ENCODE measurements around the gene LRRC61.

LRRC61 gene

DNA sequence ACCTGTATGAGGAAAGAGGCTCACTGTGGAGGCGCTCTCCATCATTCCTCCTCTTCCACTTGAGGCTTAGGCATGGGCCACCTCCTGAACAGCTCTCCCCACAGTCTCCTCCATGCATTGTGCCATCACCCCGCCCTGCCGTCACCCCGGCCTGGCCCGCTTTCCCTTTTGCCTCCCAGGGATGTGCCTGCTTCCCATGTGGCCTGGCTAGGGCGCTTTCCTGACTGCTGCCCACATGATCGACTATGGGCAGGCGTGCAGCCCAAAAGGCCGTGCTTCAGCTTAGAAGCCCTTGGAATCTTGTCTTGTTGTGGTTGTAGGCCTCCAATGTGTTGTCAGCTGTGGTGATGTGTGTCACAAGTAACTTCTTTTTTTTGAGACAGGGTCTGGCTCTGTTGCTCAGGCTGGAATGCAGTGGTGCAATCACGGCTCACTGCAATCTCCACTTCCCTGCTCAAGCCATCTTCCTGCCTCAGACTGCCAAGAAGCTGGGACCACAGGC, 2.0 kb downstream of the LRRC61 start:
- TF ChIP-seq SIN3A (IDR thresholded peaks at IDR 0.05; ENCODE audit: borderline replicate concordance, insufficient read depth, low read length) (no peak), TAF1 (IDR thresholded peaks at IDR 0.05; ENCODE audit: borderline replicate concordance, insufficient read depth, low read length) (no peak), POLR2AphosphoS5 (IDR thresholded peaks at IDR 0.05; ENCODE audit: low read depth, low read length) (no peak)

DNA sequence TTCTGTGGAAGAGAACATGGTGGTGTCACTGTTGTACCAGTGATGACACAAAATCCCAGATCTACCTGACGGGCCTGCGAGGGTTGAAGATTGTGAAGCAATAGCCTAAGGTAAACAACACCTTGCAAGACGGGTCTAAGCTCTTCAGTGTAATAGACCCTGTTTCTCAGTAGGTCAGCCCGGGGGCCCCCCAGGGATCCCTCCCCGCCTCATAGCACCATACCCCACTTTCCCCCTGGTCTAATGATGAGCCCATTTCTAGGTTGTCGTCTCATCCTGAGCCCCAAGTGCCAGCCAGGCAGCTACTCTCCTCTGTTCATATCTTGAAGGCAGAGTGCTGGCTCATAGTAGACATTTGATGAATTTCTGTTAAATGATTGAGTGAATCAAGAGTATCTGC, 2.7 kb downstream of the LRRC61 start:
- TF ChIP-seq POLR2AphosphoS5 (IDR thresholded peaks at IDR 0.05; ENCODE audit: low read depth, low read length), result no peak
- no peak for TF ChIP-seq FOXP2 (optimal IDR thresholded peaks at IDR 0.05; ENCODE audit: borderline replicate concordance, extremely low read depth, extremely low read length, insufficient read depth)
- TF ChIP-seq SIN3A (IDR thresholded peaks at IDR 0.05; ENCODE audit: borderline replicate concordance, insufficient read depth, low read length), result no peak

DNA sequence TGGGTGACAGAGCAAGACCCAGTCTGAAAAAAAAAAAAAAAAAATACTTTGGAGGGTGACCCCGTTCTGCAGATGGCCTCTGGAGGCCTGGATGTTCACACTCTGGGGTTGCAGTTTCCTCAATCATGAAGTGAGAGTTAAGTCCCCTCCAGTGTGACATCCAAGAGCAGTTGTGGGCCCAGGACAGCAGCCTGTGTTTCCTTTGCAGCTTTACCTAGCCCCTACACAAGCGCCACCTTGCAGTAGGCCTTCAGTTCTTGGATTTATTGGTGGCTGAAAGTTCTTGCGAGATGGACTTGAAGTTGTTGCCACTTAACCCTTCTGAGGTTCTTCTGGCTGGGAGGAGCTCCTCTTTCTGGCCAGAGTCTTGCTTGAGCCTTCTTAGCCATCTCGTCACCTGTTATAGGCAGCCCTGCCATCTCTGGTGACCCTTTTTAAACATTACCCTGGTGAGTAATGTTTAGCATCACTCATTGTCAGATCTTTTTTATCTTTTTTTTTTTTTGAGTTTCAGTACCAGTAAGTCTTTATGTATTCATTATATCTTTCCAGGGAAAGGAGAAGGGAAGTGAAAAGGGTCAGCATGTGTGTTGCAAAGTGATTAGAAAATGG, 3.6 kb downstream of the LRRC61 start:
- TF ChIP-seq SIN3A (IDR thresholded peaks at IDR 0.05; ENCODE audit: borderline replicate concordance, insufficient read depth, low read length), result no peak

DNA sequence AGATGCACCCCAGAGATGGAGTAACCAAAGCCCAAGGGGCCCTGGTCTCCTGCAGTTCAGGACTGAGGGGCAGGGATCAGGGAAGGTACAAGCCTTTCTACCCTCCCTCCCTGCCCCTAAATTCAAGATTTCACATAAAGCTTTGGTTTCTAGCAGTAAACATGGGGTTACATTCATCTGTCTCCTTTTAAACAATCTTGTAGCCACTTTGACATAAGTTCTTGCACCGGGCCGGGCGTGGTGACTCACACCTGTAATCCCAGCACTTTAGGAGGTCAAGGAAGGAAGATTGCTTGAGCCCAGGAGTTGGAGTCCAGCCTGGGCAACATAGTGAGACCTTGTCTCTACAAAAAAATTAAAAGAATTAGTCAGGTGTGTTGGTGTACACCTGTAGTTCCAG, 4.2 kb downstream of the LRRC61 start:
- no peak for TF ChIP-seq TAF1 (IDR thresholded peaks at IDR 0.05; ENCODE audit: borderline replicate concordance, insufficient read depth, low read length)
- no peak for TF ChIP-seq SIN3A (IDR thresholded peaks at IDR 0.05; ENCODE audit: borderline replicate concordance, insufficient read depth, low read length)
- TF ChIP-seq, protein P1, sequence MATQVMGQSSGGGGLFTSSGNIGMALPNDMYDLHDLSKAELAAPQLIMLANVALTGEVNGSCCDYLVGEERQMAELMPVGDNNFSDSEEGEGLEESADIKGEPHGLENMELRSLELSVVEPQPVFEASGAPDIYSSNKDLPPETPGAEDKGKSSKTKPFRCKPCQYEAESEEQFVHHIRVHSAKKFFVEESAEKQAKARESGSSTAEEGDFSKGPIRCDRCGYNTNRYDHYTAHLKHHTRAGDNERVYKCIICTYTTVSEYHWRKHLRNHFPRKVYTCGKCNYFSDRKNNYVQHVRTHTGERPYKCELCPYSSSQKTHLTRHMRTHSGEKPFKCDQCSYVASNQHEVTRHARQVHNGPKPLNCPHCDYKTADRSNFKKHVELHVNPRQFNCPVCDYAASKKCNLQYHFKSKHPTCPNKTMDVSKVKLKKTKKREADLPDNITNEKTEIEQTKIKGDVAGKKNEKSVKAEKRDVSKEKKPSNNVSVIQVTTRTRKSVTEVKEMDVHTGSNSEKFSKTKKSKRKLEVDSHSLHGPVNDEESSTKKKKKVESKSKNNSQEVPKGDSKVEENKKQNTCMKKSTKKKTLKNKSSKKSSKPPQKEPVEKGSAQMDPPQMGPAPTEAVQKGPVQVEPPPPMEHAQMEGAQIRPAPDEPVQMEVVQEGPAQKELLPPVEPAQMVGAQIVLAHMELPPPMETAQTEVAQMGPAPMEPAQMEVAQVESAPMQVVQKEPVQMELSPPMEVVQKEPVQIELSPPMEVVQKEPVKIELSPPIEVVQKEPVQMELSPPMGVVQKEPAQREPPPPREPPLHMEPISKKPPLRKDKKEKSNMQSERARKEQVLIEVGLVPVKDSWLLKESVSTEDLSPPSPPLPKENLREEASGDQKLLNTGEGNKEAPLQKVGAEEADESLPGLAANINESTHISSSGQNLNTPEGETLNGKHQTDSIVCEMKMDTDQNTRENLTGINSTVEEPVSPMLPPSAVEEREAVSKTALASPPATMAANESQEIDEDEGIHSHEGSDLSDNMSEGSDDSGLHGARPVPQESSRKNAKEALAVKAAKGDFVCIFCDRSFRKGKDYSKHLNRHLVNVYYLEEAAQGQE (IDR thresholded peaks at IDR 0.05; ENCODE audit: insufficient read depth in 1 of 2, low read depth in 2 of 2, low read length in 2 of 2), result no peak
- no peak for TF ChIP-seq POLR2AphosphoS5 (IDR thresholded peaks at IDR 0.05; ENCODE audit: low read depth, low read length)
- TF ChIP-seq FOXP2 (optimal IDR thresholded peaks at IDR 0.05; ENCODE audit: borderline replicate concordance, extremely low read depth, extremely low read length, insufficient read depth), result no peak

DNA sequence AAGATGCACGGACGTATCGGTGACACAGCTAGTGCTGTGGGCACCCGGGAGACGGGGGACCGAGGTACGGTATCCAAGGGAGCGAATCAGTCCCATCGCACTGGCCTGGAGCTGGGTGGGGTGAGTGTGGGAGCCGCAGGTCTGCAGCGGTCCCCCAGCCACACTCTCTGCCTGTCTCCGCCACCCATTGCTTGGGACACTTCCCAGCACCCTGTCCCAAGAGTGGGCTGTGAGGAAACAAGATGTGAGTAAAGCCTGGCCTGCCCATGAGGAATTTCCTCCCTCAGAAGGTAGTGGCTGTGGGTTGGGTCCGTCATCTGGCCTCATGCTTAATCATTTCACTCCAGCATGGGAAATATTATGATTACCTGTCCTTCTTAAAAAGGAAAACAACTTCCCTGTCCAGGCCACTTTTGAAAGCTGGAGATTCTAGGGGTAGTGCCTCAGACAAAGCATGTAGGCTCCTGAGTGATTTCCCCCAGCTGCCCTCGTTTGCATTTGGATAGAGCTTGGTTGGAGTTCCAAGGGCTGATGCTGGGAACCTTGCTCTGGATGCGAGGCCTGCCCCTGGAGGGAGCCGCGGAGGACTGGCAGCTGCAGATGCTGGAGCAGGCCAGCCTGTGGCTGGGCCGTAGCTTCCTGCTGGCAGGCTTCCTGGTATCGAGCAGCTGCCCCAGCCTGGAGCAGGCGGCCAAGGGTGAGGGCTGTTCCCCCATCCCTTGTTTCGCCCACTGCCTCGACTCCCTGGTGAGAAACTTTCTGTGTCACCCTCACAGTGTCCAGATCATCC, 6.4 kb downstream of the LRRC61 start:
- no peak for TF ChIP-seq SIN3A (IDR thresholded peaks at IDR 0.05; ENCODE audit: borderline replicate concordance, insufficient read depth, low read length)
- no peak for TF ChIP-seq FOXP2 (optimal IDR thresholded peaks at IDR 0.05; ENCODE audit: borderline replicate concordance, extremely low read depth, extremely low read length, insufficient read depth)
- TF ChIP-seq, protein P1 (IDR thresholded peaks at IDR 0.05; ENCODE audit: insufficient read depth in 1 of 2, low read depth in 2 of 2, low read length in 2 of 2), result no peak
- no peak for TF ChIP-seq TAF1 (IDR thresholded peaks at IDR 0.05; ENCODE audit: borderline replicate concordance, insufficient read depth, low read length)
- no peak for TF ChIP-seq POLR2AphosphoS5 (IDR thresholded peaks at IDR 0.05; ENCODE audit: low read depth, low read length)

DNA sequence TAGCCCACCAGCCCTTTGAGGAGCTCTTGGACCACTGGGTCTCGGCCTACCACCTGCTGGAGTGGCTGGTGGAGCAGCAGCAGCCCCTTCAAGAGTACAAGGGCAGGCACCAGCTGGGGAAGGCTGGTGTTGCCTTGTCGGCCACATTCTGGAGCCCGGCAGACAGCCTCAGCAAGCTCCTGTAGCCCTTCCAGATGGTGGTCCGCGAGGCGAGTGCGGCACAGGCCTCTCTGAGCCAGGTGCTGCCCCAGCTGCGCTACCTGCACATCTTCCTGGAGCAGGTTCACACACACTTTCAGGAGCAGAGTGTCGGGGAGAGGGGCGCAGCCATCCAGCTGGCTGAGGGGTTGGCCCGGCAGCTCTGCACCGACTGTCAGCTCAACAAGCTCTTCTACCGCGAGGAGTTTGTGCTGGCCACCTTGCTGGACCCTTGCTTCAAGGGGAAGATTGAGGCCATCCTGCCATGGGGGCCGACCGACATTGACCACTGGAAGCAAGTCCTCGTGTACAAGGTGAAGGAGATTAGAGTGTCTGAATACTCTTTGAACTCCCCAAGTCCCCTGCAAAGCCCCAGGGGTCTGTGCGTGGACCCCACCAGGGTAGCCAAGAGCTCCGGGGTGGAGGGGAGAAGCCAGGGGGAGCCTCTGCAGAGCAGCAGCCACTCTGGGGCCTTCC, 7.2 kb downstream of the LRRC61 start:
- TF ChIP-seq FOXP2 (optimal IDR thresholded peaks at IDR 0.05; ENCODE audit: borderline replicate concordance, extremely low read depth, extremely low read length, insufficient read depth), result no peak
- TF ChIP-seq, protein P1 (IDR thresholded peaks at IDR 0.05; ENCODE audit: insufficient read depth in 1 of 2, low read depth in 2 of 2, low read length in 2 of 2), result no peak

Data from PFSK-1 (cell line).